GM23248 (cell line): ENCODE measurements around the gene MEGF6.

Experiments
- EZH2 ChIP-seq: fragments of 200-600 bp; sonication (generic); IDR thresholded peaks from 2 replicates; pipeline ENCODE4 v1.6.1; 2018; ENCODE audit warnings: antibody characterized with exemption, mild to moderate bottlenecking; ENCODE audit not compliant: insufficient read depth, poor library complexity, severe bottlenecking
- EZH2phosphoT487 ChIP-seq: fragments of 200-600 bp; sonication (generic); IDR thresholded peaks from 2 replicates; pipeline ENCODE4 v1.6.1; 2018; ENCODE audit warnings: antibody characterized with exemption, moderate library complexity, mild to moderate bottlenecking, low read depth; ENCODE audit not compliant: insufficient read depth

DNA sequence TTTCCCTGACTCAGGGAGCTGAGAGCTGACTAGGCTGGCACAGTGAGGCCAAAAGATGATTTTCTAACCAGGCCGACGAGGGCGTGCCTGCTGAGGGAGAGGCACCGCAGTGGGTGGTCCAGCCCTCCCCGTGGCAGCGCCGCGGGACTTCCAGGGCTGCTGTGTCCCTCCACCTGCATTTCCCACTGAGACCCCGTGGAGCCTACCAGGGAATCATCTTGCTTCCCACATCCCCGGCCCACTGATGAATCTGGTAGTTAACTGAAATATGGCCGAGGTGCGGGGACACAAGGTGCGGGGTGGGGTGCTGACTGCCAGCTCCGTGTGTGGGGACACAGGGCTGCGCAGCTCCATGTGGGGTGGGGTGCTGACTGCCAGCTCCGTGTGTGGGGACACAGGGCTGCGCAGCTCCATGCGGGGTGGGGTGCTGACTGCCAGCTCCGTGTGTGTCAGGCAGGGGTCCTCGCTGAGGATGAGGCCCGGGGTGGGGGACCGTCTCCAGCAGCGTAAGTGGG lies 28.1 kb upstream of the MEGF6 start:
- TF ChIP-seq EZH2 (no peak), EZH2phosphoT487 (no peak)
